ENCODE data around the gene EVA1C. TPM values are rescaled to one million over a fixed set of nuclear protein-coding genes. Genes with fewer than 3 reads are reported as not detected.

The EVA1C gene
- total RNA-seq, 3 donors from 2014 or later = 13.7 to 27.8 (median 15.3) TPM

- ATAC-seq (no peak), DNase-seq (no peak)
- intact Hi-C loops (cut with DNase I, micrococcal nuclease) = no loop called here
- H3K36me3 ChIP-seq (ENCODE audit: low read depth) = no peaks in the 10 kb centered on the region
- H3K4me3 ChIP-seq = no peak overlapping the region
- peaks cover 8% of the 10 kb centered on the region for H3K4me1 ChIP-seq (ENCODE audit: low read depth)
- no peaks in the 10 kb centered on the region for H3K9me3 ChIP-seq
- TF ChIP-seq, protein P1, sequence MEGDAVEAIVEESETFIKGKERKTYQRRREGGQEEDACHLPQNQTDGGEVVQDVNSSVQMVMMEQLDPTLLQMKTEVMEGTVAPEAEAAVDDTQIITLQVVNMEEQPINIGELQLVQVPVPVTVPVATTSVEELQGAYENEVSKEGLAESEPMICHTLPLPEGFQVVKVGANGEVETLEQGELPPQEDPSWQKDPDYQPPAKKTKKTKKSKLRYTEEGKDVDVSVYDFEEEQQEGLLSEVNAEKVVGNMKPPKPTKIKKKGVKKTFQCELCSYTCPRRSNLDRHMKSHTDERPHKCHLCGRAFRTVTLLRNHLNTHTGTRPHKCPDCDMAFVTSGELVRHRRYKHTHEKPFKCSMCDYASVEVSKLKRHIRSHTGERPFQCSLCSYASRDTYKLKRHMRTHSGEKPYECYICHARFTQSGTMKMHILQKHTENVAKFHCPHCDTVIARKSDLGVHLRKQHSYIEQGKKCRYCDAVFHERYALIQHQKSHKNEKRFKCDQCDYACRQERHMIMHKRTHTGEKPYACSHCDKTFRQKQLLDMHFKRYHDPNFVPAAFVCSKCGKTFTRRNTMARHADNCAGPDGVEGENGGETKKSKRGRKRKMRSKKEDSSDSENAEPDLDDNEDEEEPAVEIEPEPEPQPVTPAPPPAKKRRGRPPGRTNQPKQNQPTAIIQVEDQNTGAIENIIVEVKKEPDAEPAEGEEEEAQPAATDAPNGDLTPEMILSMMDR (IDR thresholded peaks at IDR 0.05) = no peak
Observed at GRCh38 chr21:32477424-32477745, 64.9 kb downstream of the EVA1C start.

DNA sequence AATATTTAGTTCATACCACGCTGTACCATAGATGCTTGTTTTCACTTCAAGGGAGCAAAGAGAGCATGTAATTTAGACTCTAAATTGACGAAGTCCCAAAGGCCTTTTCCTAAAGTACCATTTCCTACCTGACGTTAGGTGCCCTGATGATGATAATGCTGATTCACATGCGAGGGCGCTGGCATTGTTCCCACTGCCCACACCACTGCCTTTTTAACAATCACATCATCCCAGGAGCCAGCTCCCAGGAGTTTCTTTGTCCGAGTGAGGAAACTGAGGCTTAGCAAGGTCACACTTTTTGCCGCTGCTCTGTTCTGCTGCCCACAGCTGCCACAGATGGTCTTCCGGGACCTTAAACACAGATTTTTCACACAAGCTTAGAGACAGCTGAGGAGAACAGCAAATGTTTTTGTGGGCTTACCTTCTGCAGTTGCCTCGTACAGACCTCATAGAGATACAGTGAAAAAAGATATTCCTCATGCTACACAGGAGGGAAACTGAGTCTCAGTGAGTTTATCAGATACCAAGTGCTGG lies 69.4 kb downstream of the EVA1C start:
- peaks cover 14% of the 10 kb centered on the region for H3K4me1 ChIP-seq (ENCODE audit: low read depth)
- TF ChIP-seq, protein P1 (IDR thresholded peaks at IDR 0.05) = no peak
- no peak overlapping the region for H3K4me3 ChIP-seq
- DNase-seq = no peak
- H3K9me3 ChIP-seq = no peaks in the 10 kb centered on the region
- no peaks in the 10 kb centered on the region for H3K36me3 ChIP-seq (ENCODE audit: low read depth)
- no peak for ATAC-seq
- intact Hi-C loops (cut with DNase I, micrococcal nuclease) = no loop called here

GRCh38 chr21:32482565-32483292 lies 70.2 kb downstream of the EVA1C start:
- no peaks in the 10 kb centered on the region for H3K9me3 ChIP-seq
- no peak for ATAC-seq
- no peak overlapping the region for H3K4me3 ChIP-seq
- H3K36me3 ChIP-seq (ENCODE audit: low read depth) = no peaks in the 10 kb centered on the region
- DNase-seq = no peak
- intact Hi-C loops (cut with DNase I, micrococcal nuclease) = no loop called here
- peaks cover 14% of the 10 kb centered on the region for H3K4me1 ChIP-seq (ENCODE audit: low read depth)
- TF ChIP-seq, protein P1 (IDR thresholded peaks at IDR 0.05) = no peak

GRCh38 chr21:32483293-32483595 lies 70.7 kb downstream of the EVA1C start:
- peaks cover 14% of the 10 kb centered on the region for H3K4me1 ChIP-seq (ENCODE audit: low read depth)
- no peaks in the 10 kb centered on the region for H3K36me3 ChIP-seq (ENCODE audit: low read depth)
- TF ChIP-seq, protein P1 (IDR thresholded peaks at IDR 0.05) = no peak
- intact Hi-C loops (cut with DNase I, micrococcal nuclease) = no loop called here
- ATAC-seq (no peak), DNase-seq (no peak)
- H3K9me3 ChIP-seq = no peaks in the 10 kb centered on the region
- H3K4me3 ChIP-seq = no peak overlapping the region

DNA sequence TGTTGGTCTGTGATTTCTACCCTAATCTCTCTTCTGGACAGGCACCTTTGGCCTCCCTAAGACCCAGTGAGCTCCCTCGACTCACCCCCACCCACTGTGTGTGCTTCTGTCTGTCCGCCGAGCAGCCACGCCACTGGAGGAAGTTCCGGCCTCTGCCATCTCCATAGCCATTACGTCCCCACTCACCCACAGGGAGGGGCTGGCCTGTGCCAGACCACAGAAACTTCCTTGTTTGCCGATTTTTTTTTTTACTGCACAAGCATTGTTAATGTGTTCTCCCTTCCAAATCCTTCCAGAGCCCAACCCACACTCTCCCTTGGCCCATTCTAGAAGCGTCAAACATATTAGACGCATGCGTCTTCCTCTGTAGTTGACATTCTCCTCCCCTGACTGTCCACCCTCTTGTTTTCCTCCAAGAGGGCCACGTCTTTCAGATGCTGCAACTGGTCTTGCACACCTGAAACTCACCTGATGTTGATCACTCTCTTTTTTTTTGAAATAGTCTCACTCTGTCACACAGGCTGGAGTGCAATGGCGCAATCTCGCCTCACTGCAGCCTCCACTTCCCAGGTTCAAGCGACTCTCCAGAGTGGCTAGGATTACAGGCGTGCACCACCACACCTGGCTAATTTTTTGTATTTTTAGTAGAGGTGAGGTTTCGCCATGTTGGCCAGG lies 72.3 kb downstream of the EVA1C start:
- Histone ChIP-seq H3K4me1 (ENCODE audit: low read depth) (peaks cover 14% of the 10 kb centered on the region), H3K9me3 (no peaks in the 10 kb centered on the region), H3K4me3 (no peak overlapping the region), H3K36me3 (ENCODE audit: low read depth) (no peaks in the 10 kb centered on the region)
- intact Hi-C loops (cut with DNase I, micrococcal nuclease) = no loop called here
- ATAC-seq = peak; percentile 98
- peak; percentile 80 to 81 (median 80) for DNase-seq
- TF ChIP-seq, protein P1 (IDR thresholded peaks at IDR 0.05) = no peak

Measured in mucosa of descending colon (tissue), 3 donors.